T-helper 9 cell (primary cell): Measurements from ENCODE around the gene EZH1.

Experiments
- DNase-seq: peaks from one replicate; pipeline ENCODE4 v3.0.0-alpha.2; 2020

The EZH1 gene

GRCh38 chr17:42706732-42707131 lies 38.1 kb downstream of the EZH1 start:
- peak; percentile 30 for DNase-seq

DNA sequence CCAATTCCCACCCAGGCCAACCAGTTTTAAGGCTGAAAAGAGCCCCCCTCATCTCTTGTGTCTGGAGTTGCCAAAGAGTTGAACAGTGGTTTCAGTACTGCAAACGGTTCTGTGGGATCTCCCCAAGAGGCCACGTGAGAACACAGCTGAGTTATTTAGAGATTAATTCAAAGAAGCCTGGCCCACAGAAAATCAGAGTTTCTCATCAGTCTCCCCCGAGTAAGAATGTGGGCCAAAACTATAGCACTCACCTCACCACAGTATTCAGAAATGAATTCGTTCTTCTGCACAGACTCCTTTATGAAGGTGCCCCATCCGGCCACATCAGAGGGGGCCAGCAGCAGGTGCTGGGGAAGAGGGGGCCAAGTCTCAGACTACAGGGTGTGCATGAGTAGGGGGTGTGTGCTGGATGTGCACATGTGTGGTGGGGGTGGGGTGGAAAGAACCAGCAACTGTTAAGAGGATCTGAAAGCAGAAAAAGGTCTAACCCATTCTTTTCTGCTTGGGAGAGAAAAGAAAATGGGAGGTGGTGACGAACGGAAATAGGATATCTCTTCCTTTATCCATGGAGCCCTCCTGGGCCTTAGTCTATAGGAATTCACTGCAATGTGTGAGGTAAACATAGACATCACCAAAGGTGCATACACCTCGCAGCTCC lies 39.9 kb downstream of the EZH1 start:
- DNase-seq, result no peak

GRCh38 chr17:42704490-42704836 lies 40.4 kb downstream of the EZH1 start:
- no peak for DNase-seq

DNA sequence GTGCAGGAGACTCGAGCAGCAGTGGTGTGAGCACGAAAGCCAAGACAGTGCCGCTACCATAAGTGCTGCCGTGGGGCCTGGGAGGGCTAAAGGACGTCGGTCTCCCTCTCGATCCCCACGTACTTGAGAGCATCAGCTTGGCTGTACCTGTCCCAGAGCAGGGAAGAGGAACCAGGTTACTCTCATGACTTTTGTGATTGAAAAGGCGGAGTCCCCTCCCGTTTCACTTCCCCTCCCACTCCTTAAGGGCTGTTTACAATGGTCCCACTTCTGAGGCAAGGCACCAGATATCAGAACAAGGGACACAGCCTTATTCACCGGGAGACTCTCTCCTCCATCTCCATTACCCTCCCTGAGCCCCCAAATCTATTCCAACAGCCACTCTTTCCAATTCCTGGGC lies 42.4 kb downstream of the EZH1 start:
- DNase-seq, result no peak

- no peak for DNase-seq
Measured at GRCh38 chr17:42700586-42701289, 44.1 kb downstream of the EZH1 start.

GRCh38 chr17:42699415-42699740 lies 45.5 kb downstream of the EZH1 start:
- DNase-seq, result no peak

DNA sequence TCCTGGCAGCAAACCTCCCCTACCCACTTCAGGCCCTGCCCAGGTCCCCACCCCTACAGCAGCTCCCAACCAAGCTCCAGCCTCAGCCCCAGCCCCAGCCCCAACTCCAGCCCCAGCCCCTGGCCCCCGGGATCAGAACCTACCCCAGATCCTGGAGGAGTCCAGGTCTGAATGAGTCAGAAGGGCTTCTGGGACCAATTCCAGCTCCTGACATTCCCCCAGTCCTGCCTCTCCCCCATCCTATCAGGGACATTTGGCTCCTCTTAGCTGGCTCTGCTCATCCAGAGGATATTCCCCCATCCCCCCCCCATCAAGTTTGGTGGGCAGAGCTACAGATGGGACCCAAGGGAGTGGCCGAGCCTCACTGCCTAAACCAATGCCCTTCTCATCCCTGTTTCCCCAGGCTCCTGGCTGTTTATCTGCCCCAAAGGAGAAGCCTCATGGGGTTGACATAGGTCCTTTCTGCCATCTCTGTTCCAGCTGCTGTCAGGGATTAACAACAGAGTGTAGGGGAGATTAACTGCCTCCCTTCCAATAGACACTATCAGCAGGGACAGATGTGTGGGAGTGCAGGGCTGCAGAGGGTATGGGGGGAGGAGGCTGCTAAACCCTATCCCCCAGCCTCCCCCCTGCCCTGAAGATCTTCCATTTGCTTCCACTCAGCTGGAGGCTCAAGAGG lies 46.0 kb downstream of the EZH1 start:
- no peak for DNase-seq

GRCh38 chr17:42697108-42697811 lies 47.6 kb downstream of the EZH1 start:
- no peak for DNase-seq

GRCh38 chr17:42695500-42695899 lies 49.3 kb downstream of the EZH1 start:
- DNase-seq, result no peak

DNA sequence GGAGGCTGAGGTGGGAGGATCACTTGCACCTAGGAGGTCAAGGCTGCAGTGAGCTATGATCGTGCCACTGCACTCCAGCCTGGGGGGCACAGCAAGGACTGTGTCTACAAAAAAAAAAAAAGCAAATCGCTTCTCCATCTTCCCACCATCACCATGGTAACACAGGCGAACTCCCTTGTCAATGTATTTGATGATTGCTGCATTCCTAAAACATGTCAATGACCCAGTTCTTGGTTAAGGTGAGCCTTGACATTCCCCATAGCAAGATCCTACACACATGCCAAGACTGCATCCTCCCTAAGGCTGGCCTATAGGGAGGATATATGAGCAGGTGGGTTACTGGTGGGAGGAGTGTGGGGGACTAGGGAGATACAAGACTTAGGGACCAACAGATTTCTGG lies 50.3 kb downstream of the EZH1 start:
- no peak for DNase-seq

DNA sequence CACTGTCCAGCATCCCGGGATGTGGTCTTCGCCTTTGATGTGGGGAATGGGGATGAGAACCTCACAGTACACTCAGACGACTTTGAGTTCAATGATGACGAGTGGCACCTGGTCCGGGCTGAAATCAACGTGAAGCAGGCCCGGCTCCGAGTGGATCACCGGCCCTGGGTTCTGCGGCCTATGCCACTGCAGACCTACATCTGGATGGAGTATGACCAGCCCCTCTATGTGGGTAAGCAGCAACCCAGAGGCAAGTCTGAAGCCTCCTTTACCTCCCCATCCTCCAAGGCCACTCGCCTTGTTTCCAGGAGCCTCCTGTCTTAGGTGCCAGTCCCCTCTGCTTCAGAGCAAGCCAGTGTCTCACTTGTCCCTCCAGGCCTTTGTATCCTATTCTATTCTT lies 52.4 kb downstream of the EZH1 start:
- no peak for DNase-seq

DNA sequence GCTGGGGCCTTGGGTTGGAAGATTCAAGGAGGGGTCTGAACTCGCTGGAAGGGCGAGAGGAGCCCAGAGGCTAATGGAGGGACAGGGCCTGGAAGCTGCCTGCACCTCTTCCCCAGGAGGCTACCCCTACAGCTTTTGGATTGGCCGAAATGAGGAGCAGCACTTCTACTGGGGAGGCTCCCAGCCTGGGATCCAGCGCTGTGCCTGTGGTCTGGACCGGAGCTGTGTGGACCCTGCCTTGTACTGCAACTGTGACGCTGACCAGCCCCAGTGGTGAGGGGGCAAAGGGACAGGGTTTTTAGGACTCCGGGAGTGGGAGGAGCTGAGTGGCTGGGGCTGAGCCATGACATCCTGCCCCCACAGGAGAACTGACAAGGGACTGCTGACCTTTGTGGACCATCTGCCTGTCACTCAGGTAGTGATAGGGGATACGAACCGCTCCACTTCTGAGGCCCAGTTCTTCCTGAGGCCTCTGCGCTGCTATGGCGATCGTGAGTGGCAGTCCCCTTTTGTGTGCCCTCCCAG lies 53.8 kb downstream of the EZH1 start:
- DNase-seq, result no peak

GRCh38 chr17:42690596-42690995 lies 54.2 kb downstream of the EZH1 start:
- DNase-seq, result no peak

GRCh38 chr17:42687707-42688320 lies 57.0 kb downstream of the EZH1 start:
- no peak for DNase-seq

DNA sequence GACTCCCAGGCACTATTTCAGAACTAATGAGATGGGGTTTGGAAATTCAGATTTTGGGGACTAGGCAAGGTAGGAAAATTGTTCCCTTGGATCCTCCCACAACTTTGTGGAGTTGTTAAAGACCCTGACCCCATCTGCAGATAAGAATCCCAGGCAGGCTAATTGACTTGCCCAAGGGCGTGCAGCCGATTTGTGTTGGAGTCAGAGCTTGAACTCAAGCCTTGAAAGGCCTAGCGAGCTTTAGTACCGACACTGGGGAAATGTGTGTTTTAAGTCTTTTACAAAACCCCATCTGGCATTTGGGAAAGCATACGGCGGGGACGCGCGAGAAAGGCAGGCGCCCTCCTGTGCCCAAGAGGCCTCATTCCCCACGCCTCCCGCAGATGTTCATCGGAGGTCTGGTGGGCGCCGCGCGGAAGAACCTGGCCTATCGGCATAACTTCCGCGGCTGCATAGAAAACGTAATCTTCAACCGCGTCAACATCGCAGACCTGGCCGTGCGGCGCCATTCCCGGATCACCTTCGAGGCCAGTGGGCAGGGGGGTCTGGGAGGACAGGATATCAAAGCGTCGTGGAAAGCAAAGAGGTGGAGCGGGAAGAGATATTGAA lies 58.2 kb downstream of the EZH1 start:
- DNase-seq, result no peak

- no peak for DNase-seq
Measured at GRCh38 chr17:42685831-42686230, 59.0 kb downstream of the EZH1 start.

- no peak for DNase-seq
Measured at GRCh38 chr17:42684929-42685556, 59.8 kb downstream of the EZH1 start.

DNA sequence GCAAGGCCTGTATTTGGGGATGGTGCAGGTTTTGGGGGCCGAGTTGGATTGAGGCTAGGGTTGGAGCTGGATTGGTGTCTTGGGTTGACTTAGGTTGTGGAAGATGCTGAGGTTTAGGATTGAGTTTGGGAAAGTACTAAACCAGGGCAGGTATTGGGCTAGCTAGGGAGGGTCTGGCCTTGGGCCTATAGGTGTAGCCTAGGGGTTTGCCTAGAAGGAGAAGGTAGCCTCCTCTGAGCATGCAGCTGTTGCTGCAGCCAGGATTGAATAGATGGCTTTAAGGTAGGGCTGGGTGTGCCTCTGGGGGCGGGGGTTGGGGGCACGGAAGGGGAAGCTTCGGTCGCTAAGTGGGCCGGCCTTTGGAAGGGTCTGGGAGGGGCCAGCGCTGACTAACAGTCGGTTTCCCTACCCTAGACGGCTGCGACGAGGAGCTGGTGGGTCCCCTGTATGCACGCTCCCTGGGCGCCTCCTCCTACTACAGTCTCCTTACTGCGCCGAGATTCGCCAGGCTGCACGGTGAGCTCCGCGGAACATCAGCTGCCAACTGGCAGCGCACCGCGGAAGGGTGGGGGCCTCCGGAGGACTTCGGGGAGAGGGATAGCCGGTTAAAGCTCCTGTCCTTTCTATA lies 61.3 kb downstream of the EZH1 start:
- no peak for DNase-seq

- DNase-seq, result no peak
Measured at GRCh38 chr17:42682722-42683403, 62.0 kb downstream of the EZH1 start.

- no peak for DNase-seq
Measured at GRCh38 chr17:42681976-42682721, 62.7 kb downstream of the EZH1 start, which contains the start of gene CNTNAP1. CNTNAP1 (plus strand) TSS chr17:42682531; CDS start chr17:42682830, 299 bp downstream.
